ENCODE data around the gene NTN4. TPM values are rescaled to one million over a fixed set of nuclear protein-coding genes. Genes with fewer than 3 reads are reported as not detected.

The NTN4 gene
- total RNA-seq, 1 experiment from 2014 or later, result 9.6 TPM

DNA sequence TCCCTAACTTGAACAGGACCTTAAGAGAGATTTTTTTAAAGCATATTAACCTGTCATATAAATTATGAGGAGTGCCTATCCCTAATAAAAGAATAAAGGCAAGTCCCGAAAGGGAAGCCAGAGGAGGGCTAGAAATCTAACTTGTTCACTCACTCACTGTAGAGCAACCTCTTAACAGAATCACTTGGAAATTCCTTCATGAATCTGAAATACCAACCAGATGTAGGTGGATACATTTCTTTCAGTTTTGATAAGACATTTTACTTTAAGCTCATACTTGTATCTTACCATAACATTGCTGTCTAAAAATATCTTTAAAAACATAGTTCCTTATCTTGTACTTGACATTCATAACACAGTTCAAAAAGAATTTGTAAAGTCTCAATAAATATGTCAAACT is 25.7 kb downstream of the NTN4 start:
- POLR2A ChIA-PET (ENCODE audit: low non-redundant PET), result no interaction called here
- H3K4me1 ChIP-seq (ENCODE audit: insufficient read depth, low read length, poor library complexity, severe bottlenecking), result no peaks in the 10 kb centered on the region
- BruUV-seq (replicated peaks), result no TSS peak
- no peak for DNase-seq (ENCODE audit: low spot score)
- no peaks in the 10 kb centered on the region for H3K9me3 ChIP-seq (ENCODE audit: low read depth, low read length, poor library complexity, severe bottlenecking)
- TF ChIP-seq, protein P1, sequence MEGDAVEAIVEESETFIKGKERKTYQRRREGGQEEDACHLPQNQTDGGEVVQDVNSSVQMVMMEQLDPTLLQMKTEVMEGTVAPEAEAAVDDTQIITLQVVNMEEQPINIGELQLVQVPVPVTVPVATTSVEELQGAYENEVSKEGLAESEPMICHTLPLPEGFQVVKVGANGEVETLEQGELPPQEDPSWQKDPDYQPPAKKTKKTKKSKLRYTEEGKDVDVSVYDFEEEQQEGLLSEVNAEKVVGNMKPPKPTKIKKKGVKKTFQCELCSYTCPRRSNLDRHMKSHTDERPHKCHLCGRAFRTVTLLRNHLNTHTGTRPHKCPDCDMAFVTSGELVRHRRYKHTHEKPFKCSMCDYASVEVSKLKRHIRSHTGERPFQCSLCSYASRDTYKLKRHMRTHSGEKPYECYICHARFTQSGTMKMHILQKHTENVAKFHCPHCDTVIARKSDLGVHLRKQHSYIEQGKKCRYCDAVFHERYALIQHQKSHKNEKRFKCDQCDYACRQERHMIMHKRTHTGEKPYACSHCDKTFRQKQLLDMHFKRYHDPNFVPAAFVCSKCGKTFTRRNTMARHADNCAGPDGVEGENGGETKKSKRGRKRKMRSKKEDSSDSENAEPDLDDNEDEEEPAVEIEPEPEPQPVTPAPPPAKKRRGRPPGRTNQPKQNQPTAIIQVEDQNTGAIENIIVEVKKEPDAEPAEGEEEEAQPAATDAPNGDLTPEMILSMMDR (conservative IDR thresholded peaks at IDR 0.05; ENCODE audit: low read depth, low read length), result no peak
- no peak for TF ChIP-seq EZH2 (IDR thresholded peaks at IDR 0.05; ENCODE audit: borderline replicate concordance, low read depth, low read length, poor library complexity, severe bottlenecking)
- no peak overlapping the region for H3K4me3 ChIP-seq (ENCODE audit: low read depth, low read length, poor library complexity, severe bottlenecking)
- CTCF ChIA-PET, result no interaction called here
- no peak overlapping the region for H3K27ac ChIP-seq (ENCODE audit: low read depth, low read length, poor library complexity, severe bottlenecking)
- intact Hi-C loops (cut with micrococcal nuclease; ENCODE audit: unreplicated experiment), result no loop called here
- no peaks in the 10 kb centered on the region for H3K36me3 ChIP-seq (ENCODE audit: insufficient read depth, low read length, poor library complexity, severe bottlenecking)
- no peaks in the 10 kb centered on the region for H3K27me3 ChIP-seq (replicated peaks; ENCODE audit: insufficient read depth, low read depth, low read length, poor library complexity)

DNA sequence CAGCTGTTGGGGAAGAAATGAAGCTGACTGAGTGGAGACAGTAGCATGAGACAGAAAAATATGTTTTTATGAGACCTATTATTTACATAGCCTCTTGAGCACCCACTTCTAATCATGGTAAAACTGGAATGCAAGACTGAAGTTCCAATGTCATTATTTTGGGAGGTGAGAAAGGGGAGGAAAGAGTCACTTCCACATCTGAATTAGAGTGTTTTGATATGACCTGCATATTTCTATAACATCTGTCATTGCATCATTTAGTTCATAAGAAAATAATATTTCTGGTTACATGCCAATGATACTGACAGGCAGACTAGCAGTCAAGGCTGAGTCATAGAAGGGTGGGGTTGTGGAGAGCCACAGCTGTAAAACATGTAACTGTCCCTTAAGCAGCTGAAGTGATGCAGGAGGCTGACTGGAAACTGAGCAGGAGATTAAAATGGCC is 26.7 kb downstream of the NTN4 start:
- no peaks in the 10 kb centered on the region for H3K27me3 ChIP-seq (replicated peaks; ENCODE audit: insufficient read depth, low read depth, low read length, poor library complexity)
- no peaks in the 10 kb centered on the region for H3K36me3 ChIP-seq (ENCODE audit: insufficient read depth, low read length, poor library complexity, severe bottlenecking)
- peak; percentile 30 for DNase-seq (ENCODE audit: low spot score)
- ChIA-PET CTCF (no interaction called here), POLR2A (ENCODE audit: low non-redundant PET) (no interaction called here)
- no peaks in the 10 kb centered on the region for H3K4me1 ChIP-seq (ENCODE audit: insufficient read depth, low read length, poor library complexity, severe bottlenecking)
- H3K9me3 ChIP-seq (ENCODE audit: low read depth, low read length, poor library complexity, severe bottlenecking), result no peaks in the 10 kb centered on the region
- no TSS peak for BruUV-seq (replicated peaks)
- intact Hi-C loops (cut with micrococcal nuclease; ENCODE audit: unreplicated experiment), result no loop called here
- H3K27ac ChIP-seq (ENCODE audit: low read depth, low read length, poor library complexity, severe bottlenecking), result no peak overlapping the region
- TF ChIP-seq EZH2 (IDR thresholded peaks at IDR 0.05; ENCODE audit: borderline replicate concordance, low read depth, low read length, poor library complexity, severe bottlenecking), result no peak
- TF ChIP-seq, protein P1 (conservative IDR thresholded peaks at IDR 0.05; ENCODE audit: low read depth, low read length), result no peak
- H3K4me3 ChIP-seq (ENCODE audit: low read depth, low read length, poor library complexity, severe bottlenecking), result no peak overlapping the region

DNA sequence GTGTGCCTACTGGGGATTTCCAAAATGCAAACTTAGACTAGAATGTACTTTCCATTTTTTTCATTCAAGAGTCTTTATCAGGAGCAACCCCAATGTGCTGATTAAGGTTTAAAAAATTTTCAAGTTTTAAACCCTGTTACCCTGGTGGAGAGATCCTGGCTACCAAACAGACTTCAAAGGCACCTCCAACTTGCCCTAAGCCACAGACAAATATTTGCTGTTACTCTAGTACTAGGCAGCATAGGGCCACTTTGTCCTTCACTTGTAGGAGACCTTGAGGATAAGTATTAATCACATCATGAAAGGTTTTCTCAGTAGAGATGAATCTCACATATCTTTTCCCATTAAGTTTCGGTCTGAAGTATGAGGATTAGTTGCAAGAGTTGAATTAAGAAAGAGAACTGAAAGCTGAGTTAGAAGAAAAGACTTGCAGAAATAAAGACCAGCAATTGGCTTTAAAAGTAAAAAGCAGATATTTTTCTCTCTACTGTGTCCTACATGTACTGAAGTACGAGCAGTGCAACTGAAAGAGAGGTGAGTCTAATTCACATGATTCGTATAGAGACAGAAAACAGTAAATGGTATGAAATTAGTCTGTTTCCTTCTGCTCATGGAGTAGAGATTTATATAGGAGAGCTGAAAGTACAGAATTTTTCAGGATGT is 28.3 kb downstream of the NTN4 start:
- H3K27me3 ChIP-seq (replicated peaks; ENCODE audit: insufficient read depth, low read depth, low read length, poor library complexity), result no peaks in the 10 kb centered on the region
- no peak for DNase-seq (ENCODE audit: low spot score)
- no peaks in the 10 kb centered on the region for H3K36me3 ChIP-seq (ENCODE audit: insufficient read depth, low read length, poor library complexity, severe bottlenecking)
- CTCF ChIA-PET, result no interaction called here
- H3K9me3 ChIP-seq (ENCODE audit: low read depth, low read length, poor library complexity, severe bottlenecking), result no peaks in the 10 kb centered on the region
- no peaks in the 10 kb centered on the region for H3K4me1 ChIP-seq (ENCODE audit: insufficient read depth, low read length, poor library complexity, severe bottlenecking)
- no TSS peak for BruUV-seq (replicated peaks)
- POLR2A ChIA-PET (ENCODE audit: low non-redundant PET), result no interaction called here
- intact Hi-C loops (cut with micrococcal nuclease; ENCODE audit: unreplicated experiment), result no loop called here
- TF ChIP-seq, protein P1 (conservative IDR thresholded peaks at IDR 0.05; ENCODE audit: low read depth, low read length), result no peak
- TF ChIP-seq EZH2 (IDR thresholded peaks at IDR 0.05; ENCODE audit: borderline replicate concordance, low read depth, low read length, poor library complexity, severe bottlenecking), result no peak
- H3K27ac ChIP-seq (ENCODE audit: low read depth, low read length, poor library complexity, severe bottlenecking), result no peak overlapping the region
- H3K4me3 ChIP-seq (ENCODE audit: low read depth, low read length, poor library complexity, severe bottlenecking), result no peak overlapping the region
